Large intestine (tissue), 3 donors: ENCODE results near the gene CLASP1. TPM values are rescaled to one million over a fixed set of nuclear protein-coding genes. Genes with fewer than 3 reads are reported as not detected.
"Not testable (repeated sequence)": the region's sequence is repeated elsewhere in the genome, so short reads cannot be mapped to it uniquely, and the experiment has no call there.

Source experiments
- DNase-seq, 2 donors: peaks; one replicate each; pipeline versions ENCODE4 v3.0.0 to v3.0.0-alpha.2; 2013
- H3K27ac ChIP-seq: one replicate; pipeline ENCODE4 v1.5.1; 2013; ENCODE audit warnings: low read length
- H3K27me3 ChIP-seq: 2 replicates; pipeline ENCODE4 v1.6.1; 2013; ENCODE audit warnings: low read length; ENCODE audit not compliant: control insufficient read depth, insufficient read depth
- H3K36me3 ChIP-seq: 2 replicates; pipeline ENCODE4 v1.6.1; 2013; ENCODE audit warnings: low read length; ENCODE audit not compliant: control insufficient read depth, insufficient read depth
- H3K4me1 ChIP-seq: one replicate; pipeline ENCODE4 v1.6.1; 2013; ENCODE audit warnings: low read length; ENCODE audit not compliant: control insufficient read depth, insufficient read depth
- H3K4me3 ChIP-seq: one replicate; pipeline ENCODE4 v1.5.1; 2013; ENCODE audit warnings: low read length
- H3K9me3 ChIP-seq: one replicate; pipeline ENCODE4 v1.6.1; 2013; ENCODE audit warnings: mild to moderate bottlenecking, low read depth, low read length, moderate library complexity; ENCODE audit not compliant: control insufficient read depth
- WGBS: methylation state at CpG from one replicate; pipeline ENCODE4 v1.1.5; 2013; ENCODE audit warnings: low lambda C conversion rate; ENCODE audit not compliant: insufficient coverage; 5-methylcytosine and 5-hydroxymethylcytosine counted together
- polyA plus RNA-seq: library from polyadenylated mRNA; unstranded; fragments of 120-200 nt; gene quantifications from one replicate; pipeline ENCODE4 v1.2.1, GENCODE V29; 2013

CLASP1 gene
- polyA plus RNA-seq, 1 donor: 31.8 TPM

DNA sequence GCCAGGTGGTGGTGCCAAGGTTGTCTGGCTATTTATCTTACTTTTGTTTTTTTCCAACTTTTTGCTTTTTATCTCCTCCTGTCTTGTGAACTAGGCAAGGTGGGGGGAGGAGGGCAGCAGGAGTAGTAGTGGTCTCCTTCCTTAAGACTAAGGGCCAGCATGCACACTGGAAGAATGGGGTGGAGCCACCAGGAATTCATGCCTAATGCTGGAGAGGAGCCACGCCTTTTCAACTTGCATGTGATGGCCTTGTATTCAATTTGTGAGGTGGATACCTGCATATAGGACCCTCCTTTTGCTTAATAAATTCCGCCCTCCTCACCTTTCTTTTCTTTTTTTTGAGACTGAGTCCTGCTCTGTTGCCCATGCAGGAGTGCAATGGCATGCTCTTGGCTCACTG, 37.6 kb upstream of the CLASP1 start:
- Histone ChIP-seq H3K4me1 (no peaks in the 10 kb centered on the region), H3K27ac (no peak overlapping the region), H3K36me3 (no peaks in the 10 kb centered on the region), H3K27me3 (no peaks in the 10 kb centered on the region), H3K9me3 (peaks cover 18% of the 10 kb centered on the region), H3K4me3 (no peak overlapping the region)
- DNase-seq: no peak
- 90% methylated on average over 2 of the region's 2 CpGs for WGBS

DNA sequence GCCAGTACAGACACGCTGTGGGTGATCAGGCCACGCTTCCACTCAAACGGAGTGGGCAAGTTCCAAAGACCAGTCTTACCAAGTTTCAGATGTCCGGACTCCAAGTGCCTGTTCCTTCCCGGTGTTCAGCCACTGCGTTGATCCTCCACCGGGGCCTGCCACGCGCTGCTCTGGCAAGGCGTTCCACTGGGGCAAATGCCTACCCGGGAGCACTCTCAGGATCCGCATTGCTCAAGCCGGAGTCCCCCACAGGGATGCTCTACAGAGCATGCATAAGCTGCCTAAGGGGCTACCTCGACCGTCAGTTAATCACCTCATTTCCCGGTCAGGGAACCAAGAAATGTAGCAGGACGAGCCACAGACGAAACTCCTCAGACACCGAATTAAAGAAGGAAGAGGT, 37.0 kb upstream of the CLASP1 start:
- peaks cover 18% of the 10 kb centered on the region for H3K9me3 ChIP-seq
- H3K4me1 ChIP-seq: no peaks in the 10 kb centered on the region
- WGBS: no CpG with 5 or more reads among the region's 19 CpGs
- DNase-seq: no peak
- H3K27ac ChIP-seq: no peak overlapping the region
- no peaks in the 10 kb centered on the region for H3K27me3 ChIP-seq
- no peaks in the 10 kb centered on the region for H3K36me3 ChIP-seq
- no peak overlapping the region for H3K4me3 ChIP-seq

DNA sequence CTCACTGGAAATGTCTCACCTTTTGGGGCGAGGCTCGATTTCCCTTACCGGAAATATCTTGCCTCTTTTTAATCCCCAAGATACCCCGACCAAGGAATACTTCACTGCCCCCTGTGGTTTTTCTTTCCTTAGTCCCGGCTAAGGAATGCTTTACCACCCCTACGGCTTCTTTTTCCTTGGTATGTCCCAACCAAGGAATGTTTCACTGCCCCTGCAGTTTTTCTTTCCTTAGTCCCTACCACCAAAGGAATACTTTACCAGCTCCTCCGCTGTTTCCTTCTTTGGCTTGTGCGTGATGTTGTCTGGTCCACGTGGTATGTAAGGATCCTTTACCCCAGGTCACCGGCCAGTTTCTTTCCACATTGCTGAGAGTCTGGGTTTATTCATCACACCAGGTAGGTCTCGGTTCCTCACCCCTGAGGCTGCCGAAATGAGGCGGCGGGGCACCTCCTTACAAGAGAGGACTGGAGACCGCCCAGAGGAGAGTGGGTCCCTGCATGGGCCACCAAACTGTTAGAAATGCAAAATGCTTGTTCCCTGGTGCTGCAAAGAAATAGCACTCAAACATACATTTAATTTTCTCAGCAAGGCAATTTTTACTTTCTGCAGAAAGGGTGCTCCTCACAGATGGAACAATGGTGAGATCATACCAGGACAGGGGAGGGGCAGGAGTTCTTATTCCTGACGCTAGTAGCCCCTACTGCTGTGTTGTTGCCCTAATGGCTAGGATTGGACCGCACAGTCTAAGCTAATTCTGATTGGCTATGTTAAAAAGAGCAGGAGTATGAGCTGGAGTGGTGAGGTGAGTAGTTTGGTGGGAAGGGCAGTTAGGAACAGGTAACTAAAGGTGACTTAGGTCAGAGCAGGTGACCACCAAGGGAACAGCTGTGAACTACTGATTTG, 33.4 kb upstream of the CLASP1 start:
- no peaks in the 10 kb centered on the region for H3K36me3 ChIP-seq
- peaks cover 18% of the 10 kb centered on the region for H3K9me3 ChIP-seq
- no peaks in the 10 kb centered on the region for H3K4me1 ChIP-seq
- H3K27ac ChIP-seq: no peak overlapping the region
- 100% methylated on average over 2 of the region's 17 CpGs for WGBS
- H3K27me3 ChIP-seq: no peaks in the 10 kb centered on the region
- no peak for DNase-seq
- H3K4me3 ChIP-seq: no peak overlapping the region

- H3K36me3 ChIP-seq: no peaks in the 10 kb centered on the region
- H3K4me1 ChIP-seq: no peaks in the 10 kb centered on the region
- no peak overlapping the region for H3K4me3 ChIP-seq
- H3K27me3 ChIP-seq: no peaks in the 10 kb centered on the region
- no peak overlapping the region for H3K27ac ChIP-seq
- H3K9me3 ChIP-seq: peaks cover 17% of the 10 kb centered on the region
- no peak for DNase-seq
These were observed 28.6 kb upstream of the CLASP1 start for GRCh38 chr2:121677855-121678254.

DNA sequence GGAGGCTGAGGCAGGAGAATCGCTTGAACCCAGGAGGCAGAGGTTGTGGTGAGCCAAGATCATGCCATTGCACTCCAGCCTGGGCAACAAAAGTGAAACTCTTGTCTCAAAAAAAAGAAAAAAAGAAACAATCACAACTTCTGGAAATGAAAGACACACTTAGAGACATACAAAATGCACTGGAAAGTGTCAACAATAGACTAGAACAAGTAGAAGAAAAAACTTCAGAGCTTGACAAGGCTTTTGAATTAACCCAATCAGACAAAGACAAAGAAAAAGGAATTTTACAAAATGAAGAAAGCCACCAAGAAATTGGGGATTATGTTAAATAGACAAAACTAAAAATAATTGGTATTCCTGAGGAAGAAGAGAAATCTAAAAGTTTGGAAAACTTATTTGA, 22.4 kb upstream of the CLASP1 start:
- peaks cover 20% of the 10 kb centered on the region for H3K9me3 ChIP-seq
- WGBS: no CpG with 5 or more reads among the region's 1 CpG
- DNase-seq, H3K27me3 ChIP-seq, H3K4me1 ChIP-seq, H3K27ac ChIP-seq, H3K4me3 ChIP-seq, H3K36me3 ChIP-seq: not testable (repeated sequence)

DNA sequence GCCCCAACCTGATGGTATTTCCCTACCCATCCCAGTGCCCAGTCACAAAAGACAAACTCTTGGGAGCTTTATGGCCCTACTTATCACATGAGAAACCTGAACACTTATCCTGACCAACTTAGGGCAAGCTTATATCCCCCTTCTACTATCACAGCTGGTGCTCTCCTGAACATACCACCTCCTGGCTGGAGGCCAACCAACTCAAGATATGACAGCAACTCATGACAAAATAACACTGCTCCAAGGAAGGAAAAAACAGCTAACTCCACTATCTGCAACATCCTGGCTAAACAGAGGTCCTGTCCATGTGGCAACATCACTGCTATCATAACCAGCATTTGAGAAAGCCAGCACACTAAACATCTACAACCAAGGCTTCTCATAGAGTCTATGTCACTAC, 20.9 kb upstream of the CLASP1 start:
- Histone ChIP-seq H3K4me3 (no peak overlapping the region), H3K27me3 (no peaks in the 10 kb centered on the region), H3K36me3 (no peaks in the 10 kb centered on the region), H3K9me3 (peaks cover 20% of the 10 kb centered on the region), H3K4me1 (no peaks in the 10 kb centered on the region), H3K27ac (no peak overlapping the region)
- DNase-seq: no peak

DNA sequence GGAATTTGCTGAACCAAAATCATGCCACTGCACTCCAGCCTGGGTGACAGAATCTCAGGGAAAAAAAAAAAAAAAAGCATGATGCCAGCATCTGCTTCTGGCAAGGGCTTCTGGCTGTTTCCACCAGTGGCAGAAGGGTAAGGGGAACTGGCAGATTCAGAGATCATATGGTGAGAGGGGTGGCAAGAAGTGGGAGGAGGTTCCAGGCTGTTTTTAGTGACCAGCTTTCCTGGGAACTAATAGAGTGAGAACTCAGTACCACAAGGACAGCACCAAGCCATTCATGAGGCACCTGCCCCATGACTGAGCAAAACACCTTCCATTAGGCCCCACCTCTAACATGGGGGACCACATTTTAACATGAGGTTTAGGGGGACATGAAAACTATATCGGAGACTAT, 18.4 kb upstream of the CLASP1 start:
- H3K4me3 ChIP-seq: no peak overlapping the region
- no peak for DNase-seq
- no peaks in the 10 kb centered on the region for H3K27me3 ChIP-seq
- H3K27ac ChIP-seq: no peak overlapping the region
- WGBS: no CpG with 5 or more reads among the region's 1 CpG
- no peaks in the 10 kb centered on the region for H3K4me1 ChIP-seq
- H3K9me3 ChIP-seq: peaks cover 6% of the 10 kb centered on the region
- H3K36me3 ChIP-seq: no peaks in the 10 kb centered on the region

- H3K4me1 ChIP-seq: no peaks in the 10 kb centered on the region
- H3K27me3 ChIP-seq: no peaks in the 10 kb centered on the region
- H3K9me3 ChIP-seq: peaks cover 2% of the 10 kb centered on the region
- no CpG with 5 or more reads among the region's 1 CpG for WGBS
- no peaks in the 10 kb centered on the region for H3K36me3 ChIP-seq
- H3K4me3 ChIP-seq: no peak overlapping the region
- no peak for DNase-seq
- no peak overlapping the region for H3K27ac ChIP-seq
These were observed 16.8 kb upstream of the CLASP1 start for GRCh38 chr2:121666042-121666441.

DNA sequence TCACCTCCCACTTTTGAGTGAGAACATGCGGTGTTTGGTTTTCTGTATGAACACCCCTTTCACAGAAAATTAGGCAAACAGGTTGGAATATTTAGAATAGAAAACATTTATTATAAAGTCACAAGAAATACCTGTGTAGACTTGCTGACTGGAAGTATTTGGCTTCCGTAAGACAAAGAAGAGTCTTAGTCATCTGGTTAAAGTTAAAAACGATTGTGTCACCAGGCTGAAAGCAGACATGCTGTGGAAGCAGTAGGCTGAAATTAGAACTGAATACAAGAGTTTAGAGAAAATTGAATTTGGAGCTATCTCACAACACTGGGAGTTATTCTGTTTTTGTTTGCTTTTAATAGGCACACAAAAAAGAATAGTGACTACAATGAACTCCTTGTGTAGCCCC, 16.2 kb upstream of the CLASP1 start:
- Histone ChIP-seq H3K27me3 (no peaks in the 10 kb centered on the region), H3K4me3 (no peak overlapping the region), H3K27ac (no peak overlapping the region), H3K4me1 (no peaks in the 10 kb centered on the region), H3K9me3 (no peaks in the 10 kb centered on the region), H3K36me3 (no peaks in the 10 kb centered on the region)
- 93% methylated on average over 3 of the region's 3 CpGs for WGBS
- DNase-seq: no peak

DNA sequence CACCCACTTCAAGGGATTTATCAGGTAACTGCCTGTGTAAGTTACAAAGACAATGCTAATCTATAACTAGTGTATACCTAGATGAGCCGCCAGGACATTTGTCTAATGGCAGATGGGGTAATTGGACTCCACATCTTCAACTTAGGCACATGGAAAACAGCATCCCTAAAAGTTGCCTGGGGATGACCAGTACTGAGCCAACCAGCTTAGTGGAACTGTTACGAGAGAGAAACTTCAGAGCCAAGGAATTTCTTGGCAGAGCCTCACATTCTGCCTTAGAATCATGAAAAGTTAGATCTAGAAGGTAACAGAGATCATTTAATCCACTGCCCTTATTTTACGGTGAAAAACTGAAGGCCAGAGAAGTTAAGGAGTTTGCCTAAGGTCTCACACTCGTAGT, 15.5 kb upstream of the CLASP1 start:
- Histone ChIP-seq H3K36me3 (no peaks in the 10 kb centered on the region), H3K27ac (no peak overlapping the region), H3K4me1 (no peaks in the 10 kb centered on the region), H3K27me3 (no peaks in the 10 kb centered on the region), H3K9me3 (no peaks in the 10 kb centered on the region), H3K4me3 (no peak overlapping the region)
- WGBS: 90% methylated on average over 2 of the region's 4 CpGs
- DNase-seq: no peak

DNA sequence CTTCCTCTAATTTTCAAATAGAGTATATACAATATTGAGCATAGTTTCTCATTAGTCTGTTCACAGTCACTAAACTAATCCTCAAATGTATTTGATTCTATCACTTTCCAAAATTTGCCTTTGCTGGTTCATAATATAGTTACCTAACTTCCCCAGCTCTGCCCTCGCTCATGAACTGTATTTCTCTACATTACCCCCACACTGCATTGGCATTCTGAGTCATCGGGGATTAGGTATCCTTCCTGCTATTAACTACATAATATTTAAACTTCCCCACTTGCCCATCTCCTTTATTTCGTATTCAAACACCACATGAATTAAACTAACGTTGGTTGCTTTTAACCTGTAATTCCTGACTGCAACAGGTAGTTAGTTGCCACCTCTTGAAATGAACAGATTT, 14.8 kb upstream of the CLASP1 start:
- no peak for DNase-seq
- Histone ChIP-seq H3K4me1 (no peaks in the 10 kb centered on the region), H3K9me3 (no peaks in the 10 kb centered on the region), H3K27ac (no peak overlapping the region), H3K36me3 (no peaks in the 10 kb centered on the region), H3K4me3 (no peak overlapping the region), H3K27me3 (no peaks in the 10 kb centered on the region)
- WGBS: 83% methylated on average over 3 of the region's 4 CpGs
